ENCODE data around the gene NRAP.

Gene NRAP

GRCh38 chr10:113569576-113569975 lies 94.3 kb downstream of the NRAP start:
- no peak overlapping the region for H3K4me3 ChIP-seq (replicated peaks; ENCODE audit: low read depth, low read length)
- no peak for DNase-seq (ENCODE audit: low read depth)
- no peak for TF ChIP-seq CTCF (IDR thresholded peaks at IDR 0.05; ENCODE audit: low read length, missing control alignments)

GRCh38 chr10:113566888-113567287 lies 97.0 kb downstream of the NRAP start:
- no peak for DNase-seq (ENCODE audit: low read depth)
- H3K4me3 ChIP-seq (replicated peaks; ENCODE audit: low read depth, low read length) = no peak overlapping the region
- no peak for TF ChIP-seq CTCF (IDR thresholded peaks at IDR 0.05; ENCODE audit: low read length, missing control alignments)

GRCh38 chr10:113565364-113565763 lies 98.5 kb downstream of the NRAP start:
- no peak for DNase-seq (ENCODE audit: low read depth)
- TF ChIP-seq CTCF (IDR thresholded peaks at IDR 0.05; ENCODE audit: low read length, missing control alignments) = no peak

GRCh38 chr10:113563306-113564088 lies 100.3 kb downstream of the NRAP start:
- DNase-seq (ENCODE audit: low read depth) = peak; percentile 68
- peak overlapping the region; percentile 36 for H3K4me3 ChIP-seq (replicated peaks; ENCODE audit: low read depth, low read length)
- TF ChIP-seq CTCF (IDR thresholded peaks at IDR 0.05; ENCODE audit: low read length, missing control alignments) = peak; percentile 94

More at GRCh38 chr10:113565364-113565763, 98.5 kb downstream of the NRAP start:
- no peak overlapping the region for H3K4me3 ChIP-seq (replicated peaks; ENCODE audit: low read depth, low read length)

GRCh38 chr10:113562704-113563103 lies 101.1 kb downstream of the NRAP start:
- no peak for TF ChIP-seq CTCF (IDR thresholded peaks at IDR 0.05; ENCODE audit: low read length, missing control alignments)
- no peak for DNase-seq (ENCODE audit: low read depth)
- no peak overlapping the region for H3K4me3 ChIP-seq (replicated peaks; ENCODE audit: low read depth, low read length)

- DNase-seq (ENCODE audit: low read depth) = no peak
- TF ChIP-seq CTCF (IDR thresholded peaks at IDR 0.05; ENCODE audit: low read length, missing control alignments) = no peak
- H3K4me3 ChIP-seq (replicated peaks; ENCODE audit: low read depth, low read length) = no peak overlapping the region
Observed at GRCh38 chr10:113562069-113562468, 101.8 kb downstream of the NRAP start.

- DNase-seq (ENCODE audit: low read depth) = no peak
- no peak overlapping the region for H3K4me3 ChIP-seq (replicated peaks; ENCODE audit: low read depth, low read length)
- TF ChIP-seq CTCF (IDR thresholded peaks at IDR 0.05; ENCODE audit: low read length, missing control alignments) = no peak
Observed at GRCh38 chr10:113561214-113561613, 102.6 kb downstream of the NRAP start.
